ENCODE measurements around the gene GLYAT. TPM values are rescaled to one million over a fixed set of nuclear protein-coding genes. Genes with fewer than 3 reads are reported as not detected.

The GLYAT gene
- total and polyA plus RNA-seq, 2 experiments from 2014 or later: 0.10 TPM; not detected in 1

DNA sequence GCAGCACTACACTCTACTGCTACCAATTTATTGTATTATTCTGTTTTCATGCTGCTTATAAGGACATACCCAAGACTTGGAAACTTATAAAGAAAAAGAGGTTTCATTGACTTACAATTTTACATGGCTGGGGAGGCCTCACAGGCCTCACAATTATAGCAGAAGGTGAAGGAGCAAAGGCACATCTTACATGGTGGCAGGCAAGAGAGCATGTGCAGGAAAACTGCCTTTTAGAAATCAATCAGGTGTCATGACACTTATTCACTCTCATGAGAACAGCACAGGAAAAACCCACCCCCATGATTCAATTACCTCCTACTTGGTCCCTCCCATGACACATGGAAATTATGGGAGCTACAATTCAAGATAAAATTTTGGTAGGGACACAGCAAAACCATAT lies 49.6 kb upstream of the GLYAT start:
- H3K36me3 Mint-ChIP-seq (ENCODE audit: low read depth): peaks cover 14% of the 10 kb centered on the region
- no peaks in the 10 kb centered on the region for H3K4me1 ChIP-seq (ENCODE audit: insufficient read depth)
- ATAC-seq (no peak), DNase-seq (ENCODE audit: low spot score) (no peak)
- no peaks in the 10 kb centered on the region for H3K79me2 ChIP-seq (replicated peaks; ENCODE audit: insufficient read depth)
- H3K4me1 Mint-ChIP-seq: no peaks in the 10 kb centered on the region
- no peaks in the 10 kb centered on the region for H3F3A ChIP-seq (replicated peaks; ENCODE audit: low read depth)
- H3K9me2 ChIP-seq (ENCODE audit: insufficient read depth): peaks cover 10% of the 10 kb centered on the region; the same call in 1 of the 2 replicates
- no peak overlapping the region for H3K4me2 ChIP-seq
- H3K27me3 ChIP-seq (ENCODE audit: insufficient read depth): no peaks in the 10 kb centered on the region
- no peaks in the 10 kb centered on the region for H3K27me3 Mint-ChIP-seq (ENCODE audit: insufficient read depth, low read depth, poor library complexity)
- no peaks in the 10 kb centered on the region for H3K36me3 ChIP-seq (ENCODE audit: insufficient read depth)
- no peak overlapping the region for H2AFZ ChIP-seq
- H3K9me3 Mint-ChIP-seq: peaks cover 73% of the 10 kb centered on the region
- H4K20me1 ChIP-seq (replicated peaks; ENCODE audit: insufficient read depth): no peaks in the 10 kb centered on the region
- no peak overlapping the region for H3K27ac ChIP-seq (ENCODE audit: low read depth)
- H3K27ac Mint-ChIP-seq: no peak overlapping the region
- no peak overlapping the region for H3K4me3 ChIP-seq
- TF ChIP-seq ZNF114 (CRISPR knock-in tag; IDR thresholded peaks at IDR 0.05): no peak
- H3K4me3 Mint-ChIP-seq: no peak overlapping the region

GRCh38 chr11:58780578-58780977 lies 48.8 kb upstream of the GLYAT start:
- Histone ChIP-seq H3F3A (replicated peaks; ENCODE audit: low read depth) (no peaks in the 10 kb centered on the region), H3K27me3 (ENCODE audit: insufficient read depth) (no peaks in the 10 kb centered on the region), H3K27ac (ENCODE audit: low read depth) (no peak overlapping the region), H3K36me3 (ENCODE audit: insufficient read depth) (no peaks in the 10 kb centered on the region), H3K9me2 (ENCODE audit: insufficient read depth) (peaks cover 10% of the 10 kb centered on the region; the same call in 1 of the 2 replicates), H3K4me1 (ENCODE audit: insufficient read depth) (no peaks in the 10 kb centered on the region), H3K4me2 (no peak overlapping the region), H4K20me1 (replicated peaks; ENCODE audit: insufficient read depth) (no peaks in the 10 kb centered on the region), H3K79me2 (replicated peaks; ENCODE audit: insufficient read depth) (no peaks in the 10 kb centered on the region), H2AFZ (no peak overlapping the region), H3K4me3 (no peak overlapping the region)
- no peaks in the 10 kb centered on the region for H3K4me1 Mint-ChIP-seq
- H3K9me3 Mint-ChIP-seq: peaks cover 77% of the 10 kb centered on the region
- no peaks in the 10 kb centered on the region for H3K27me3 Mint-ChIP-seq (ENCODE audit: insufficient read depth, low read depth, poor library complexity)
- no peak overlapping the region for H3K27ac Mint-ChIP-seq
- H3K4me3 Mint-ChIP-seq: no peak overlapping the region
- H3K36me3 Mint-ChIP-seq (ENCODE audit: low read depth): peaks cover 14% of the 10 kb centered on the region
- ATAC-seq (no peak), DNase-seq (ENCODE audit: low spot score) (no peak)
- TF ChIP-seq ZNF331 (CRISPR knock-in tag; IDR thresholded peaks at IDR 0.05; ENCODE audit: low read depth) (no peak), JUNB (IDR thresholded peaks at IDR 0.05; ENCODE audit: unreplicated experiment) (no peak), REST (IDR thresholded peaks at IDR 0.05; ENCODE audit: unreplicated experiment) (no peak), POLR2AphosphoS5 (IDR thresholded peaks at IDR 0.05; ENCODE audit: low read depth) (no peak), ETS1 (IDR thresholded peaks at IDR 0.05) (no peak), EZH2 (IDR thresholded peaks at IDR 0.05; ENCODE audit: low read depth, unreplicated experiment) (no peak), ZNF462 (CRISPR knock-in tag; IDR thresholded peaks at IDR 0.05) (no peak), STAT1 (IDR thresholded peaks at IDR 0.05; ENCODE audit: unreplicated experiment) (no peak), ZNF114 (CRISPR knock-in tag; IDR thresholded peaks at IDR 0.05) (no peak), CREB1 (CRISPR knock-in tag; IDR thresholded peaks at IDR 0.05; ENCODE audit: low read depth) (no peak), EZH2phosphoT487 (IDR thresholded peaks at IDR 0.05; ENCODE audit: unreplicated experiment) (no peak), NANOG (IDR thresholded peaks at IDR 0.05; ENCODE audit: borderline replicate concordance) (no peak)

Data from GM23338 (cell line).